Liver (tissue), 3 donors: ENCODE measurements around the gene PROC.

Experiments used
- EGR1 ChIP-seq, 2 donors: IDR thresholded peaks; 2 replicates each; pipeline ENCODE4 v1.6.1; 2016 to 2018; ENCODE audit warnings: antibody characterized with exemption in 2 of 2, low read depth in 2 of 2
- FOXA2 ChIP-seq: IDR thresholded peaks from 2 replicates; pipeline ENCODE4 v1.6.1; 2016; ENCODE audit warnings: antibody characterized with exemption
- GABPA ChIP-seq, 2 donors: IDR thresholded peaks in 1 of 2; conservative IDR thresholded peaks in 1 of 2; 2 replicates each; pipeline ENCODE4 v1.6.1; 2016; ENCODE audit warnings: antibody characterized with exemption in 2 of 2, mild to moderate bottlenecking in 1 of 2, moderate library complexity in 1 of 2
- HNF4A ChIP-seq, 2 donors: conservative IDR thresholded peaks; 2 replicates each; pipeline ENCODE4 v1.6.1; 2016; ENCODE audit warnings: antibody characterized with exemption in 2 of 2, mild to moderate bottlenecking in 2 of 2
- HNF4G ChIP-seq: IDR thresholded peaks from 2 replicates; pipeline ENCODE4 v1.6.1; 2016; ENCODE audit warnings: antibody characterized with exemption
- MAX ChIP-seq: IDR thresholded peaks from 2 replicates; pipeline ENCODE4 v1.6.1; 2016; ENCODE audit warnings: antibody characterized with exemption
- NR2F2 ChIP-seq: IDR thresholded peaks from 2 replicates; pipeline ENCODE4 v1.6.1; 2016; ENCODE audit warnings: antibody characterized with exemption
- RAD21 ChIP-seq, 2 donors: IDR thresholded peaks; 2 replicates each; pipeline ENCODE4 v1.6.1; 2016; ENCODE audit warnings: antibody characterized with exemption in 2 of 2, mild to moderate bottlenecking in 2 of 2
- REST ChIP-seq: IDR thresholded peaks from 2 replicates; pipeline ENCODE4 v1.6.1; 2016; ENCODE audit warnings: antibody characterized with exemption, mild to moderate bottlenecking
- RXRA ChIP-seq, 2 donors: IDR thresholded peaks; 2 replicates each; pipeline ENCODE4 v1.6.1; 2017 to 2018; ENCODE audit warnings: antibody characterized with exemption in 2 of 2, mild to moderate bottlenecking in 1 of 2
- TAF1 ChIP-seq: conservative IDR thresholded peaks from 2 replicates; pipeline ENCODE4 v1.6.1; 2016; ENCODE audit warnings: antibody characterized with exemption, mild to moderate bottlenecking
- YY1 ChIP-seq: IDR thresholded peaks from 2 replicates; pipeline ENCODE4 v1.6.1; 2016; ENCODE audit warnings: antibody characterized with exemption, mild to moderate bottlenecking
- TF ChIP-seq, protein P1 (sequence below): fragments of 150-350 bp; IDR thresholded peaks from 2 replicates; pipeline ENCODE4 v1.5.1; 2017; ENCODE audit warnings: improper control_type of control experiment, low read depth, low read length; ENCODE audit not compliant: missing input control
- TF ChIP-seq, protein P2 (sequence below): IDR thresholded peaks from 2 replicates; pipeline ENCODE4 v1.6.1; 2016; ENCODE audit warnings: antibody characterized with exemption
- donor health status: healthy.
- donor health status: healthy.

GRCh38 chr2:127376257-127376656 is 42.0 kb upstream of the PROC start:
- TF ChIP-seq MAX (no peak), RXRA (IDR thresholded peaks at IDR 0.05) (no peak), REST (no peak), TAF1 (no peak), YY1 (no peak), GABPA (IDR thresholded peaks at IDR 0.05 in 1 of 2, conservative IDR thresholded peaks at IDR 0.05 in 1 of 2) (no peak), RAD21 (IDR thresholded peaks at IDR 0.05) (no peak), EGR1 (IDR thresholded peaks at IDR 0.05; ENCODE audit: low read depth in 2 of 2) (no peak), HNF4A (conservative IDR thresholded peaks at IDR 0.05) (no peak), FOXA2 (no peak), HNF4G (no peak), NR2F2 (no peak)
- TF ChIP-seq, protein P1, sequence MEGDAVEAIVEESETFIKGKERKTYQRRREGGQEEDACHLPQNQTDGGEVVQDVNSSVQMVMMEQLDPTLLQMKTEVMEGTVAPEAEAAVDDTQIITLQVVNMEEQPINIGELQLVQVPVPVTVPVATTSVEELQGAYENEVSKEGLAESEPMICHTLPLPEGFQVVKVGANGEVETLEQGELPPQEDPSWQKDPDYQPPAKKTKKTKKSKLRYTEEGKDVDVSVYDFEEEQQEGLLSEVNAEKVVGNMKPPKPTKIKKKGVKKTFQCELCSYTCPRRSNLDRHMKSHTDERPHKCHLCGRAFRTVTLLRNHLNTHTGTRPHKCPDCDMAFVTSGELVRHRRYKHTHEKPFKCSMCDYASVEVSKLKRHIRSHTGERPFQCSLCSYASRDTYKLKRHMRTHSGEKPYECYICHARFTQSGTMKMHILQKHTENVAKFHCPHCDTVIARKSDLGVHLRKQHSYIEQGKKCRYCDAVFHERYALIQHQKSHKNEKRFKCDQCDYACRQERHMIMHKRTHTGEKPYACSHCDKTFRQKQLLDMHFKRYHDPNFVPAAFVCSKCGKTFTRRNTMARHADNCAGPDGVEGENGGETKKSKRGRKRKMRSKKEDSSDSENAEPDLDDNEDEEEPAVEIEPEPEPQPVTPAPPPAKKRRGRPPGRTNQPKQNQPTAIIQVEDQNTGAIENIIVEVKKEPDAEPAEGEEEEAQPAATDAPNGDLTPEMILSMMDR = no peak
- TF ChIP-seq, protein P2, sequence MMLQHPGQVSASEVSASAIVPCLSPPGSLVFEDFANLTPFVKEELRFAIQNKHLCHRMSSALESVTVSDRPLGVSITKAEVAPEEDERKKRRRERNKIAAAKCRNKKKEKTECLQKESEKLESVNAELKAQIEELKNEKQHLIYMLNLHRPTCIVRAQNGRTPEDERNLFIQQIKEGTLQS = no peak
